DOHH2 (cell line): ENCODE measurements around the gene ITPR2.

Experiments used
- H3F3A ChIP-seq: fragments of 200-600 bp; sonication (generic), shearing (Covaris generic); 2 replicates; pipeline ENCODE4 v1.6.0; 2016; ENCODE audit warnings: antibody characterized with exemption, mild to moderate bottlenecking; ENCODE audit not compliant: control insufficient read depth, insufficient read depth
- H3K27ac ChIP-seq: fragments of 200-600 bp; sonication (generic); 2 replicates; pipeline ENCODE4 v1.5.1; 2014; ENCODE audit warnings: low read depth, mild to moderate bottlenecking, low read length, moderate library complexity
- H3K27me3 ChIP-seq: fragments of 200-600 bp; sonication (generic); 2 replicates; pipeline ENCODE4 v1.6.1; 2014; ENCODE audit warnings: mild to moderate bottlenecking, low read length, mixed read lengths; ENCODE audit not compliant: control insufficient read depth
- H3K36me3 ChIP-seq: fragments of 200-600 bp; sonication (generic); 2 replicates; pipeline ENCODE4 v1.6.1; 2014; ENCODE audit warnings: mild to moderate bottlenecking, low read length, moderate library complexity, mixed read lengths; ENCODE audit not compliant: control insufficient read depth
- H3K4me1 ChIP-seq: fragments of 200-600 bp; sonication (generic); 2 replicates; pipeline ENCODE4 v1.6.1; 2014; ENCODE audit warnings: mild to moderate bottlenecking, low read length, mixed read lengths; ENCODE audit not compliant: control insufficient read depth
- H3K4me2 ChIP-seq: fragments of 200-600 bp; sonication (generic); 2 replicates; pipeline ENCODE4 v1.6.0; 2014; ENCODE audit warnings: mild to moderate bottlenecking, low read length, moderate library complexity
- H3K4me3 ChIP-seq: fragments of 200-600 bp; sonication (generic); 2 replicates; pipeline ENCODE4 v1.5.1; 2014; ENCODE audit warnings: mild to moderate bottlenecking, low read length, mixed read lengths
- H3K79me2 ChIP-seq: fragments of 200-600 bp; sonication (generic); 2 replicates; pipeline ENCODE4 v1.6.1; 2014; ENCODE audit warnings: mild to moderate bottlenecking, low read length, mixed read lengths; ENCODE audit not compliant: control insufficient read depth
- H3K9me2 ChIP-seq: fragments of 200-600 bp; sonication (generic); replicated peaks from 2 replicates; pipeline ENCODE4 v1.6.1; 2014; ENCODE audit warnings: mild to moderate bottlenecking, low read length, mixed read lengths; ENCODE audit not compliant: control insufficient read depth
- H3K9me3 ChIP-seq: fragments of 200-600 bp; sonication (generic); 2 replicates; pipeline ENCODE4 v1.6.1; 2014; ENCODE audit warnings: antibody characterized with exemption, low read length, mixed read lengths; ENCODE audit not compliant: control insufficient read depth, insufficient read depth
- H4K20me1 ChIP-seq: fragments of 200-600 bp; sonication (generic); 2 replicates; pipeline ENCODE4 v1.6.0; 2014; ENCODE audit warnings: low read depth, mild to moderate bottlenecking, antibody characterized with exemption, low read length, moderate library complexity; ENCODE audit not compliant: control insufficient read depth, insufficient read depth
- EZH2phosphoT487 ChIP-seq: fragments of 200-600 bp; sonication (generic); IDR thresholded peaks from 2 replicates; pipeline ENCODE4 v1.6.1; 2017; ENCODE audit warnings: borderline replicate concordance, mild to moderate bottlenecking, antibody characterized with exemption, low read length, moderate library complexity, mixed read lengths
- TF ChIP-seq, protein P1 (sequence below): fragments of 200-600 bp; sonication (generic); IDR thresholded peaks from one replicate; pipeline ENCODE4 v1.5.1; 2014; ENCODE audit warnings: antibody characterized with exemption, mild to moderate bottlenecking, low read depth, low read length; ENCODE audit not compliant: poor library complexity, severe bottlenecking

ITPR2 gene

DNA sequence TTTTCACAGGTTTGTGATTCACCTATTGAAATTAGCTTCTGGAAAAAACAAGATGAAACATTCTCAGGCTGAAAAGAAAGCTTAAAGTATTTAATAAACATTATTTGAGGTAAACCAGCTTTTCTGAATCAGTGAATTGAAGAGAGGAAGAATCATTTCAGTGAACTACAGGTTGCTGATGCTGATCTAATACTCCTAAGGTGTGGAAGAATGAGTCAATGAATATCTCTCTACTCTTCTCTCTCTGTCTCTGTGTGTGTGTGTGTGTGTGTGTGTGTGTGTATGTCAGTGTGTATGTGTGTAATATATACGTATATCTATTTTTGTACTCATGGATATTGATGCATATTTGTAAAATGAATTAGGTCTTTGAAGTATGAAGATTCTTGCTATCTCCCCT lies 325.4 kb downstream of the ITPR2 start:
- Histone ChIP-seq H3K27me3 (no peaks in the 10 kb centered on the region), H3K4me3 (no peak overlapping the region), H3K79me2 (no peaks in the 10 kb centered on the region), H3K9me2 (0 out of 2 replicates have a peak, but pooled peaks cover 2% of the 10 kb centered on the region), H3K4me1 (no peaks in the 10 kb centered on the region), H3K9me3 (no peaks in the 10 kb centered on the region), H3K36me3 (no peaks in the 10 kb centered on the region; the same call in 1 of the 2 replicates), H4K20me1 (no peaks in the 10 kb centered on the region), H3K4me2 (no peak overlapping the region), H3K27ac (no peak overlapping the region), H3F3A (no peaks in the 10 kb centered on the region)
- TF ChIP-seq, protein P1, sequence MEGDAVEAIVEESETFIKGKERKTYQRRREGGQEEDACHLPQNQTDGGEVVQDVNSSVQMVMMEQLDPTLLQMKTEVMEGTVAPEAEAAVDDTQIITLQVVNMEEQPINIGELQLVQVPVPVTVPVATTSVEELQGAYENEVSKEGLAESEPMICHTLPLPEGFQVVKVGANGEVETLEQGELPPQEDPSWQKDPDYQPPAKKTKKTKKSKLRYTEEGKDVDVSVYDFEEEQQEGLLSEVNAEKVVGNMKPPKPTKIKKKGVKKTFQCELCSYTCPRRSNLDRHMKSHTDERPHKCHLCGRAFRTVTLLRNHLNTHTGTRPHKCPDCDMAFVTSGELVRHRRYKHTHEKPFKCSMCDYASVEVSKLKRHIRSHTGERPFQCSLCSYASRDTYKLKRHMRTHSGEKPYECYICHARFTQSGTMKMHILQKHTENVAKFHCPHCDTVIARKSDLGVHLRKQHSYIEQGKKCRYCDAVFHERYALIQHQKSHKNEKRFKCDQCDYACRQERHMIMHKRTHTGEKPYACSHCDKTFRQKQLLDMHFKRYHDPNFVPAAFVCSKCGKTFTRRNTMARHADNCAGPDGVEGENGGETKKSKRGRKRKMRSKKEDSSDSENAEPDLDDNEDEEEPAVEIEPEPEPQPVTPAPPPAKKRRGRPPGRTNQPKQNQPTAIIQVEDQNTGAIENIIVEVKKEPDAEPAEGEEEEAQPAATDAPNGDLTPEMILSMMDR = no peak
- TF ChIP-seq EZH2phosphoT487 = no peak

DNA sequence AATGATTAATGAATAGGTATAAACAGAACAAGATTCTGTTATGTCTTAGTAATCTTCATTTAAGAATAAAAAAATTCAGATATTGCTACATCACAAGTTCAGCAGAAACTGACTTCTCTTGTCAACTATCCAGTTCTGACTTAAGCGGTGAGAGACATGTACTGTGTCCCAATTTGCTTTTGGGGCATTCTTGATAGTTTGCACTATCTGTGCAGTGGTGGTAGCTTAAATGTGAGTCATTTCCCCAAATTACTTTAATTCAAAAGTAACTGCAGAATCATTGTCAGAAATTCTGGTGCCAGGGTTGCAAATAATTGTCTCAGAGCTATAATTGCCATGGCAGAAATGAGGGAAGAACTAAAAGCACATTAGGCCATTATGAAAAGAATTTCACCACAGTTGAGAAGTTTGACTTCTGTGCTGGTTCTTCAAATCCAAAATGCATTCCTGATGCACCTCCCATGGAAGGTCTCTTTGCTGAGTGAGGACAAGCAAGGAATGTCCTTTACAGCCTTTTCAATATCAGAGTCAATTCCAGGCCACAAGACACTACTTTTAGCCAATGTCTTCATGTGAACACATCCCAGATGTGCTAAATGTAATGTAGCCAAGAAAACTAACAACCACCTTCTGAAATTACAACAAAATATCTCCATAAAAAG lies 332.9 kb downstream of the ITPR2 start:
- Histone ChIP-seq H4K20me1 (no peaks in the 10 kb centered on the region), H3K79me2 (no peaks in the 10 kb centered on the region), H3K4me1 (no peaks in the 10 kb centered on the region), H3K4me2 (no peak overlapping the region), H3F3A (0 out of 2 replicates have a peak, but pooled peaks cover 2% of the 10 kb centered on the region), H3K27ac (no peak overlapping the region), H3K27me3 (no peaks in the 10 kb centered on the region), H3K9me3 (no peaks in the 10 kb centered on the region), H3K4me3 (no peak overlapping the region), H3K9me2 (no peaks in the 10 kb centered on the region), H3K36me3 (no peaks in the 10 kb centered on the region)
- no peak for TF ChIP-seq EZH2phosphoT487
- TF ChIP-seq, protein P1 = no peak

DNA sequence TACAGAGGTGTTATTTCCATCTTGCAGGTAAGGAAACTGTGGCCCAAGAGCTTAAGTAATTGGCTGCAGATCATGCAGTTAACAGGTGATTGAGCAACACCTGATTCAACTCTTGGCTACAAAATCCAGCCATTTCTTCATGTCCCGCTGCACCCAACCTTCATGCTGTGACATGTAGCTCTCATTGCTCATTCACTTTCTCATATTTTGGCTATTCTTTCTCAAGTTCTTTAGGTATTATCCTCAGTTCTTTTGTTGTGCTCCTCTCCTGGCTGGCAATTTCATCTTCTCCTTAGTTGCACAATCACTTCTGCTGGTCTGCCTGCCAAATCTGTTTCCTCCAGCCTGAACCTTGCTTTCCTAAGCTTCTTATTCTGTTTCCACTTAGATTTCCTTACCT lies 336.8 kb downstream of the ITPR2 start:
- Histone ChIP-seq H3K4me1 (no peaks in the 10 kb centered on the region), H3K9me2 (no peaks in the 10 kb centered on the region), H3K4me3 (no peak overlapping the region), H3K36me3 (peaks cover 4% of the 10 kb centered on the region; the same call in 1 of the 2 replicates), H4K20me1 (no peaks in the 10 kb centered on the region), H3K9me3 (no peaks in the 10 kb centered on the region), H3K27me3 (no peaks in the 10 kb centered on the region), H3K79me2 (no peaks in the 10 kb centered on the region), H3F3A (0 out of 2 replicates have a peak, but pooled peaks cover 2% of the 10 kb centered on the region), H3K27ac (no peak overlapping the region), H3K4me2 (no peak overlapping the region)
- no peak for TF ChIP-seq EZH2phosphoT487
- TF ChIP-seq, protein P1 = no peak
